ENCODE data around the gene ZBTB18. TPM values are rescaled to one million over a fixed set of nuclear protein-coding genes. Genes with fewer than 3 reads are reported as not detected.

ZBTB18 gene
- total RNA-seq, 2 experiments from 2014 or later: 57.2 to 59.9 TPM

- H3K27ac Mint-ChIP-seq: no peak overlapping the region
- Histone ChIP-seq H3K36me3 (ENCODE audit: insufficient read depth, low read length) (no peaks in the 10 kb centered on the region), H3K4me3 (ENCODE audit: low read length) (no peak overlapping the region), H3K4me1 (ENCODE audit: insufficient read depth, low read length) (no peaks in the 10 kb centered on the region), H3K27ac (ENCODE audit: low read depth in 1 of 2, low read length in 2 of 2) (no peak overlapping the region), H3K27me3 (ENCODE audit: control insufficient read depth in 1 of 2, insufficient read depth in 2 of 2, low read length in 2 of 2) (no peaks in the 10 kb centered on the region), H3K9me3 (ENCODE audit: control insufficient read depth in 1 of 2, insufficient read depth in 1 of 2, low read length in 2 of 2) (no peaks in the 10 kb centered on the region)
- no peaks in the 10 kb centered on the region for H3K36me3 Mint-ChIP-seq (ENCODE audit: low read depth)
- ChIA-PET POLR2A (interaction anchor here (2.3 to 2.5 kb wide), 2 partner anchors 10 to 17 kb away, joined by 14 read pairs; no protein-coding TSS in a partner anchor), CTCF (interaction anchor here (1.2 kb wide), 1 partner anchor 10 kb away, joined by 4 read pairs; no protein-coding TSS in a partner anchor)
- no peak for TF ChIP-seq CTCF (IDR thresholded peaks at IDR 0.05)
- H3K9me3 Mint-ChIP-seq: no peaks in the 10 kb centered on the region
- H3K27me3 Mint-ChIP-seq: no peaks in the 10 kb centered on the region
- H3K4me1 Mint-ChIP-seq (ENCODE audit: low read depth): peaks cover 5% of the 10 kb centered on the region
- intact Hi-C loops (cut with DNase I, micrococcal nuclease): no loop called here
- no peak for DNase-seq
- H3K4me3 Mint-ChIP-seq: no peak overlapping the region
- ATAC-seq (ENCODE audit: poor library complexity): no peak
Measured at GRCh38 chr1:244064621-244065020, 13.5 kb downstream of the ZBTB18 start.

- H3K36me3 Mint-ChIP-seq (ENCODE audit: low read depth): no peaks in the 10 kb centered on the region
- Histone ChIP-seq H3K4me3 (ENCODE audit: low read length) (no peak overlapping the region), H3K27ac (ENCODE audit: low read depth in 1 of 2, low read length in 2 of 2) (no peak overlapping the region), H3K36me3 (ENCODE audit: insufficient read depth, low read length) (no peaks in the 10 kb centered on the region), H3K9me3 (ENCODE audit: control insufficient read depth in 1 of 2, insufficient read depth in 1 of 2, low read length in 2 of 2) (no peaks in the 10 kb centered on the region), H3K4me1 (ENCODE audit: insufficient read depth, low read length) (no peaks in the 10 kb centered on the region), H3K27me3 (ENCODE audit: control insufficient read depth in 1 of 2, insufficient read depth in 2 of 2, low read length in 2 of 2) (no peaks in the 10 kb centered on the region)
- no peaks in the 10 kb centered on the region for H3K9me3 Mint-ChIP-seq
- H3K4me1 Mint-ChIP-seq (ENCODE audit: low read depth): peaks cover 5% of the 10 kb centered on the region
- CTCF ChIA-PET: interaction anchor here (0.6 to 1.2 kb wide), 3 partner anchors 10 to 296 kb away, joined by 3 to 4 read pairs (median 3); no protein-coding TSS in a partner anchor
- H3K27ac Mint-ChIP-seq: no peak overlapping the region
- POLR2A ChIA-PET: interaction anchor here (2.3 to 2.5 kb wide), 2 partner anchors 10 to 17 kb away, joined by 14 read pairs; no protein-coding TSS in a partner anchor
- ATAC-seq (ENCODE audit: poor library complexity) (no peak), DNase-seq (no peak)
- no peak overlapping the region for H3K4me3 Mint-ChIP-seq
- H3K27me3 Mint-ChIP-seq: no peaks in the 10 kb centered on the region
- intact Hi-C loops (cut with DNase I, micrococcal nuclease): no loop called here
- TF ChIP-seq CTCF (IDR thresholded peaks at IDR 0.05): no peak
Measured at GRCh38 chr1:244065063-244065793, 14.1 kb downstream of the ZBTB18 start.

- CTCF ChIA-PET: interaction anchor here (0.6 to 1.2 kb wide), 3 partner anchors 9 to 295 kb away, joined by 3 to 4 read pairs (median 3); no protein-coding TSS in a partner anchor
- Mint-ChIP-seq H3K36me3 (ENCODE audit: low read depth) (no peaks in the 10 kb centered on the region), H3K4me1 (ENCODE audit: low read depth) (peaks cover 5% of the 10 kb centered on the region), H3K4me3 (no peak overlapping the region), H3K9me3 (no peaks in the 10 kb centered on the region), H3K27me3 (no peaks in the 10 kb centered on the region), H3K27ac (no peak overlapping the region)
- H3K4me1 ChIP-seq (ENCODE audit: insufficient read depth, low read length): no peaks in the 10 kb centered on the region
- H3K36me3 ChIP-seq (ENCODE audit: insufficient read depth, low read length): no peaks in the 10 kb centered on the region
- ATAC-seq (ENCODE audit: poor library complexity) (no peak), DNase-seq (no peak)
- intact Hi-C loops (cut with DNase I, micrococcal nuclease): no loop called here
- TF ChIP-seq CTCF (IDR thresholded peaks at IDR 0.05): no peak
- no peak overlapping the region for H3K4me3 ChIP-seq (ENCODE audit: low read length)
- H3K9me3 ChIP-seq (ENCODE audit: control insufficient read depth in 1 of 2, insufficient read depth in 1 of 2, low read length in 2 of 2): no peaks in the 10 kb centered on the region
- POLR2A ChIA-PET: interaction anchor here (2.3 to 2.5 kb wide), 2 partner anchors 9 to 18 kb away, joined by 14 read pairs; no protein-coding TSS in a partner anchor
- H3K27me3 ChIP-seq (ENCODE audit: control insufficient read depth in 1 of 2, insufficient read depth in 2 of 2, low read length in 2 of 2): no peaks in the 10 kb centered on the region
- no peak overlapping the region for H3K27ac ChIP-seq (ENCODE audit: low read depth in 1 of 2, low read length in 2 of 2)
Measured at GRCh38 chr1:244065960-244066388, 14.9 kb downstream of the ZBTB18 start.

All from CD4-positive, alpha-beta T cell (primary cell).